ENCODE results near the gene PSKH1.

PSKH1 gene

GRCh38 chr16:67951485-67951884, 58.4 kb downstream of the PSKH1 start:
- Histone ChIP-seq H4K12ac (ENCODE audit: low read depth, low read length) (no peak overlapping the region), H3K79me2 (ENCODE audit: control insufficient read depth, insufficient read depth, low read length, poor library complexity) (no peaks in the 10 kb centered on the region), H2BK12ac (ENCODE audit: low read length) (no peak overlapping the region), H3K4me3 (ENCODE audit: low read depth, low read length) (no peak overlapping the region), H3K23ac (ENCODE audit: low read length) (no peak overlapping the region), H3K18ac (ENCODE audit: low read length) (no peak overlapping the region), H3K9ac (ENCODE audit: low read length) (no peak overlapping the region), H3K36me3 (ENCODE audit: control insufficient read depth in 1 of 2, insufficient read depth in 2 of 2, low read length in 2 of 2) (peaks cover 87 to 88% of the 10 kb centered on the region in 2 experiments), H3K4me1 (ENCODE audit: control insufficient read depth in 1 of 2, insufficient read depth in 2 of 2, low read length in 2 of 2) (no peaks in the 10 kb centered on the region), H3K9me3 (ENCODE audit: insufficient read depth, low read depth, low read length) (peaks cover 5% of the 10 kb centered on the region), H2AFZ (ENCODE audit: insufficient read depth, low read length, poor library complexity) (no peak overlapping the region), H4K8ac (ENCODE audit: low read depth, low read length) (no peak overlapping the region), H3K27me3 (ENCODE audit: insufficient read depth, low read length) (no peaks in the 10 kb centered on the region), H2BK5ac (ENCODE audit: low read depth, low read length, poor library complexity) (no peak overlapping the region), H3K27ac (ENCODE audit: low read depth, low read length) (no peak overlapping the region), H3K14ac (ENCODE audit: low read length) (no peak overlapping the region), H4K91ac (ENCODE audit: low read depth, low read length) (no peak overlapping the region), H3K4ac (ENCODE audit: low read depth, low read length) (no peak overlapping the region), H2BK120ac (ENCODE audit: insufficient read depth, low read length, poor library complexity) (no peak overlapping the region), H2AK5ac (ENCODE audit: low read length) (no peak overlapping the region), H3K79me1 (ENCODE audit: low read length) (no peaks in the 10 kb centered on the region), H3K4me2 (ENCODE audit: low read length) (no peak overlapping the region)
- no peak for DNase-seq
- WGBS (ENCODE audit: extremely low coverage, insufficient coverage, insufficient read length): no CpG with 5 or more reads among the region's 12 CpGs

DNA sequence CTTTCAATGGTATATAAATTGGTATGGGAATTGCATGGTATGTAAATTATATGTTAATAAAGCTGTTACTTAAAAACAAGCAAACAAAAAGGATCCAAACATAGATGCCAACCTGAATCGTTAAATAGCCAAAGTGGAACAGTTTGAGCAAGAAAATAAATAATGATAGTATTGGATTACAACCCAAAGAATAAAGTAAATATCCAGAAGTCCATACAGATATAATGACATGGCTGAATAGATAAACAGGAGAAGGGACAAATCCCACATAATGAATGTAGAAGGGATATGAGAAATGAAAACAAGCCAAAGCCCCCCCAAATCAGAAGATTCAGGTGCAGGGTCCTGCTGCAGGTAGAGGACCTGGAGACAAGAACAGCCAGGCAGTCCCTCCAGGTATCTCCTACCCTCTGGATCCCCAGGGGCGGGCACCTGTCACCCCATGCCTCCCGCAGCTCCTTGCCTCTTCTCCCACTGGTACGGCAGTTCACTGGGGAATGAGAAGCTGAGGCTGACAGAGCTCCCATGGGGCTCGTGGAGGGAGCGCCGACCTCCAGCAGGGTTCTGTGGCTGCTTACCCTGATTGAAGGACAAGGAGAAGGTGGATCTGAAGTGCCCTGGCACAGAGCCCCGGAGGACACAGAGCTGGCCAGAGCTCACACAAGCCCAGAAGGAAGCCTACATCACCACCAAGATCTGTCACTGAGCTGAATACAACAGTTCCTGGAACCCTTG, 60.8 kb downstream of the PSKH1 start:
- Histone ChIP-seq H2BK5ac (ENCODE audit: low read depth, low read length, poor library complexity) (no peak overlapping the region), H3K27me3 (ENCODE audit: insufficient read depth, low read length) (no peaks in the 10 kb centered on the region), H4K8ac (ENCODE audit: low read depth, low read length) (no peak overlapping the region), H2BK120ac (ENCODE audit: insufficient read depth, low read length, poor library complexity) (no peak overlapping the region), H4K12ac (ENCODE audit: low read depth, low read length) (no peak overlapping the region), H3K27ac (ENCODE audit: low read depth, low read length) (no peak overlapping the region), H4K91ac (ENCODE audit: low read depth, low read length) (no peak overlapping the region), H3K14ac (ENCODE audit: low read length) (no peak overlapping the region), H3K4me2 (ENCODE audit: low read length) (no peak overlapping the region), H2AFZ (ENCODE audit: insufficient read depth, low read length, poor library complexity) (no peak overlapping the region), H3K4me3 (ENCODE audit: low read depth, low read length) (no peak overlapping the region), H3K4me1 (ENCODE audit: control insufficient read depth in 1 of 2, insufficient read depth in 2 of 2, low read length in 2 of 2) (no peaks in the 10 kb centered on the region), H2AK5ac (ENCODE audit: low read length) (no peak overlapping the region), H3K9ac (ENCODE audit: low read length) (no peak overlapping the region), H3K23ac (ENCODE audit: low read length) (no peak overlapping the region), H2BK12ac (ENCODE audit: low read length) (no peak overlapping the region), H3K18ac (ENCODE audit: low read length) (no peak overlapping the region), H3K79me1 (ENCODE audit: low read length) (no peaks in the 10 kb centered on the region), H3K4ac (ENCODE audit: low read depth, low read length) (no peak overlapping the region), H3K79me2 (ENCODE audit: control insufficient read depth, insufficient read depth, low read length, poor library complexity) (no peaks in the 10 kb centered on the region), H3K9me3 (ENCODE audit: insufficient read depth, low read depth, low read length) (peaks cover 4% of the 10 kb centered on the region), H3K36me3 (ENCODE audit: control insufficient read depth in 1 of 2, insufficient read depth in 2 of 2, low read length in 2 of 2) (peaks cover 79 to 81% of the 10 kb centered on the region in 2 experiments)
- DNase-seq: no peak
- WGBS (ENCODE audit: extremely low coverage, insufficient coverage, insufficient read length): no CpG with 5 or more reads among the region's 8 CpGs

DNA sequence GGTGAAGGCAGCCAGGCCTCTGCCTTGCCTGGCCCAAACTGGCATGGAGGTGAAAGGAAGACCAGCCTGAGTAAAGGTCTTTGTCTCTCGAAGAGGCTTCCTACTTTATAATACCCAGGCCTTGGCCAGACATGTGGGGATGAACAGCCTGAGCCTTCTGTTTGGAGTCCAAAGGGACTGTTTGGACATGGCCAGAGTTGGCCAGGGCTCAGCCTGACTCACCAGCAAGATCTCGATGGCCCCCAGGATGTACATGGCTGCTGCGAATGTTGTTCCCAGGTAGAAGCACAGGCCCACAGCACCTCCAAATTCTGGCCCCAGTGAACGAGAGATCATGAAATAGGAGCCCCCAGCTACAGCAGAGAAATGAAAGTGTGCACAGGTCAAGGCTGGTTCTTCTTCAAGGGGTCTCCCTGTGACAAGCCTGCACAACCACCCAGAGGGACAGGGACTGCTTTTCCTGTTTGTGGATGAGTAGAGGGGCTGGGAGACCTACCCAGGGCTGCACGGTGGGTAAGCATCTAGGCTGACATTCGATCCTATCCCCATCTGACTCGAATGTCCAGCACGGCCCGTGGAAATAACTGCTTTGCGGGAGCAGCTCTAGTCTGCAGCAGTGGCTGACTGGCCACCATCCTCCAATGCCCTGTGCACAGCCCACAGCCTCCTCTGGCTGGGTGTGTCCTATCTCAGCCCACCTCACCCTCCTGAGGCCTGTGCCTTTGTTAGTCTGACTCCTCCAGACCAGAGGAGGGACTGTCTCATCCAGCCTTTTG, 61.6 kb downstream of the PSKH1 start:
- H3K36me3 ChIP-seq (ENCODE audit: control insufficient read depth in 1 of 2, insufficient read depth in 2 of 2, low read length in 2 of 2): peaks cover 80 to 83% of the 10 kb centered on the region in 2 experiments
- no peaks in the 10 kb centered on the region for H3K79me1 ChIP-seq (ENCODE audit: low read length)
- no peak overlapping the region for H3K4me2 ChIP-seq (ENCODE audit: low read length)
- no peak overlapping the region for H2BK12ac ChIP-seq (ENCODE audit: low read length)
- no peak overlapping the region for H2AFZ ChIP-seq (ENCODE audit: insufficient read depth, low read length, poor library complexity)
- no peak overlapping the region for H4K12ac ChIP-seq (ENCODE audit: low read depth, low read length)
- no peak for DNase-seq
- no peak overlapping the region for H2AK5ac ChIP-seq (ENCODE audit: low read length)
- no peak overlapping the region for H3K23ac ChIP-seq (ENCODE audit: low read length)
- H3K4ac ChIP-seq (ENCODE audit: low read depth, low read length): no peak overlapping the region
- H4K8ac ChIP-seq (ENCODE audit: low read depth, low read length): no peak overlapping the region
- no peaks in the 10 kb centered on the region for H3K79me2 ChIP-seq (ENCODE audit: control insufficient read depth, insufficient read depth, low read length, poor library complexity)
- peaks cover 4% of the 10 kb centered on the region for H3K9me3 ChIP-seq (ENCODE audit: insufficient read depth, low read depth, low read length)
- H3K4me1 ChIP-seq (ENCODE audit: control insufficient read depth in 1 of 2, insufficient read depth in 2 of 2, low read length in 2 of 2): no peaks in the 10 kb centered on the region
- no CpG with 5 or more reads among the region's 10 CpGs for WGBS (ENCODE audit: extremely low coverage, insufficient coverage, insufficient read length)
- H4K91ac ChIP-seq (ENCODE audit: low read depth, low read length): no peak overlapping the region
- no peak overlapping the region for H2BK120ac ChIP-seq (ENCODE audit: insufficient read depth, low read length, poor library complexity)
- H3K9ac ChIP-seq (ENCODE audit: low read length): no peak overlapping the region
- no peak overlapping the region for H3K4me3 ChIP-seq (ENCODE audit: low read depth, low read length)
- no peaks in the 10 kb centered on the region for H3K27me3 ChIP-seq (ENCODE audit: insufficient read depth, low read length)
- no peak overlapping the region for H3K27ac ChIP-seq (ENCODE audit: low read depth, low read length)
- no peak overlapping the region for H3K14ac ChIP-seq (ENCODE audit: low read length)
- no peak overlapping the region for H2BK5ac ChIP-seq (ENCODE audit: low read depth, low read length, poor library complexity)
- no peak overlapping the region for H3K18ac ChIP-seq (ENCODE audit: low read length)

GRCh38 chr16:67957622-67958021, 64.6 kb downstream of the PSKH1 start:
- Histone ChIP-seq H3K4ac (ENCODE audit: low read depth, low read length) (no peak overlapping the region), H3K18ac (ENCODE audit: low read length) (no peak overlapping the region), H2AFZ (ENCODE audit: insufficient read depth, low read length, poor library complexity) (no peak overlapping the region), H4K12ac (ENCODE audit: low read depth, low read length) (no peak overlapping the region), H3K9ac (ENCODE audit: low read length) (no peak overlapping the region), H3K9me3 (ENCODE audit: insufficient read depth, low read depth, low read length) (peaks cover 6% of the 10 kb centered on the region), H3K4me1 (ENCODE audit: control insufficient read depth in 1 of 2, insufficient read depth in 2 of 2, low read length in 2 of 2) (no peaks in the 10 kb centered on the region), H3K4me3 (ENCODE audit: low read depth, low read length) (no peak overlapping the region), H3K14ac (ENCODE audit: low read length) (no peak overlapping the region), H4K8ac (ENCODE audit: low read depth, low read length) (no peak overlapping the region), H2BK120ac (ENCODE audit: insufficient read depth, low read length, poor library complexity) (no peak overlapping the region), H2BK5ac (ENCODE audit: low read depth, low read length, poor library complexity) (no peak overlapping the region), H2BK12ac (ENCODE audit: low read length) (no peak overlapping the region), H3K36me3 (ENCODE audit: control insufficient read depth in 1 of 2, insufficient read depth in 2 of 2, low read length in 2 of 2) (peaks cover 79 to 84% of the 10 kb centered on the region in 2 experiments), H3K27ac (ENCODE audit: low read depth, low read length) (no peak overlapping the region), H3K27me3 (ENCODE audit: insufficient read depth, low read length) (no peaks in the 10 kb centered on the region), H3K79me1 (ENCODE audit: low read length) (no peaks in the 10 kb centered on the region), H2AK5ac (ENCODE audit: low read length) (no peak overlapping the region), H3K4me2 (ENCODE audit: low read length) (no peak overlapping the region), H3K79me2 (ENCODE audit: control insufficient read depth, insufficient read depth, low read length, poor library complexity) (no peaks in the 10 kb centered on the region), H3K23ac (ENCODE audit: low read length) (no peak overlapping the region), H4K91ac (ENCODE audit: low read depth, low read length) (no peak overlapping the region)
- WGBS (ENCODE audit: extremely low coverage, insufficient coverage, insufficient read length): no CpG with 5 or more reads among the region's 9 CpGs
- DNase-seq: no peak

All from trophoblast cell (in vitro differentiated cells and primary cell).